K562 (cell line): ENCODE results near the gene IL20. TPM values are rescaled to one million over a fixed set of nuclear protein-coding genes. Genes with fewer than 3 reads are reported as not detected.

ENCODE experiments used
- ARID1B ChIP-seq: fragments of 450-650 bp; IDR thresholded peaks from 2 replicates; pipeline ENCODE4 v1.6.1; 2016; ENCODE audit warnings: antibody characterized with exemption, mild to moderate bottlenecking, inconsistent platforms
- CHD4 ChIP-seq: fragments of 200-600 bp; sonication (generic); IDR thresholded peaks from 3 replicates; pipeline ENCODE4 v1.6.1; 2012; ENCODE audit warnings: low read depth, mild to moderate bottlenecking, mixed read lengths, low read length, inconsistent platforms; ENCODE audit not compliant: insufficient read depth, insufficient replicate concordance, poor library complexity, severe bottlenecking
- GABPA ChIP-seq: fragments of 200-800 bp; sonication (Bioruptor generic); conservative IDR thresholded peaks from 2 replicates; pipeline ENCODE4 v1.6.1; 2016; ENCODE audit warnings: low read depth, missing genetic modification characterization, missing compliant biosample characterization
- HDAC6 ChIP-seq: IDR thresholded peaks from 2 replicates; pipeline ENCODE4 v1.6.1; 2012; ENCODE audit warnings: low read depth, mild to moderate bottlenecking, control low read depth, inconsistent platforms, low read length, moderate library complexity
- HDAC8 ChIP-seq: fragments of 450-650 bp; IDR thresholded peaks from 2 replicates; pipeline ENCODE4 v1.6.1; 2016; ENCODE audit warnings: mild to moderate bottlenecking, missing genetic modification characterization, moderate library complexity, missing compliant biosample characterization
- HMGN3 ChIP-seq: IDR thresholded peaks from 2 replicates; pipeline ENCODE4 v1.6.1; 2011; ENCODE audit warnings: borderline replicate concordance, low read depth, mild to moderate bottlenecking, mixed read lengths, low read length; ENCODE audit not compliant: insufficient read length; ENCODE audit errors: extremely low read depth
- NFIC ChIP-seq: fragments of 450-650 bp; IDR thresholded peaks from 2 replicates; pipeline ENCODE4 v1.6.1; 2017; ENCODE audit warnings: mild to moderate bottlenecking, inconsistent platforms
- NFYB ChIP-seq: IDR thresholded peaks from 2 replicates; pipeline ENCODE4 v1.6.1; 2011; ENCODE audit warnings: mild to moderate bottlenecking, moderate library complexity; ENCODE audit not compliant: insufficient read length; ENCODE audit errors: extremely low read depth
- REST ChIP-seq, 2 experiments: fragments of 450-650 bp; formaldehyde crosslinking in 1 of 2; IDR thresholded peaks; 2 replicates each; pipeline versions ENCODE4 v1.4.0 to v1.6.1; 2014 to 2020; ENCODE audit warnings: mild to moderate bottlenecking in 2 of 2, borderline replicate concordance in 1 of 2, low read depth in 1 of 2
- ZNF124 ChIP-seq: sonication (generic); formaldehyde crosslinking; IDR thresholded peaks from 2 replicates; pipeline ENCODE4 v1.8.1; 2022; ENCODE audit warnings: missing genetic modification reagents
- ZNF324 ChIP-seq: fragments of 250-450 bp; sonication (Bioruptor Pico); IDR thresholded peaks from 2 replicates; pipeline ENCODE4 v1.4.0; 2020; ENCODE audit warnings: mild to moderate bottlenecking
- ZNF431 ChIP-seq: sonication (generic); formaldehyde crosslinking; IDR thresholded peaks from 2 replicates; pipeline ENCODE4 v1.8.0; 2022; ENCODE audit warnings: mild to moderate bottlenecking, missing genetic modification reagents
- ZNF778 ChIP-seq: fragments of 450-650 bp; formaldehyde crosslinking; IDR thresholded peaks from 2 replicates; pipeline ENCODE4 v1.4.0; 2020; ENCODE audit warnings: mild to moderate bottlenecking, moderate library complexity
- polyA plus RNA-seq, 8 experiments: library from polyadenylated mRNA; depleted of rRNA in 4 of 8; stranded (reverse) in 5 of 8; unstranded in 3 of 8; fragments of >200 nt; fragmentation: Nextera tagmentation in 2 of 8; fragmentation: Illumina TruSeq in 1 of 8; extraction: Ambion mirVana in 2 of 8; extraction: Trizol in 1 of 8; gene quantifications; 2 replicates each; pipeline versions ENCODE4 v1.2.1 to v1.2.3, GENCODE V29; 2011 to 2014; ENCODE audit warnings: inconsistent platforms in 1 of 8, missing spikeins in 1 of 8
- total RNA-seq, 7 experiments: library from RNA; depleted of rRNA in 6 of 7; stranded (reverse); fragments of >200 nt in 6 of 7; fragmentation: Illumina TruSeq in 2 of 7; extraction: Trizol in 2 of 7; gene quantifications; 2 replicates each; pipeline versions ENCODE4 v1.2.1 to v1.2.3, GENCODE V29; 2011 to 2021; ENCODE audit warnings: low replicate concordance in 1 of 7
- TF ChIP-seq, protein P1 (sequence below), 3 experiments: IDR thresholded peaks in 2 of 3; conservative IDR thresholded peaks in 1 of 3; 2 replicates each; pipeline ENCODE4 v1.5.1; 2011 to 2012; ENCODE audit warnings: low read length in 3 of 3, mild to moderate bottlenecking in 3 of 3, control low read depth in 2 of 3, improper control_type of control experiment in 1 of 3, inconsistent platforms in 1 of 3, low read depth in 1 of 3, mixed read lengths in 1 of 3, moderate library complexity in 1 of 3; ENCODE audit not compliant: insufficient read depth in 2 of 3
- TF ChIP-seq, protein P2 (sequence below): fragments of 450-650 bp; formaldehyde crosslinking; IDR thresholded peaks from 2 replicates; pipeline ENCODE4 v1.4.0; 2020; ENCODE audit warnings: mild to moderate bottlenecking, moderate library complexity

Gene IL20
- total and polyA plus RNA-seq, 9 of the 15 experiments (the other 6 are each of a cell fraction or from before 2014, with no cell fraction given) = not detected

- peak; percentile 39; the same call in 1 of the 2 replicates for TF ChIP-seq REST (IDR thresholded peaks at IDR 0.05; ENCODE audit: borderline replicate concordance)
- TF ChIP-seq REST (CRISPR knock-in tag; IDR thresholded peaks at IDR 0.05; ENCODE audit: low read depth) = no peak
- no peak for TF ChIP-seq ZNF324 (CRISPR knock-in tag)
- peak; percentile 50 for TF ChIP-seq HMGN3
- peak; percentile 57 for TF ChIP-seq NFIC
- TF ChIP-seq ZNF778 (CRISPR knock-in tag) = no peak
- TF ChIP-seq GABPA (tag) = no peak
- no peak for TF ChIP-seq HDAC8
- TF ChIP-seq, protein P1, sequence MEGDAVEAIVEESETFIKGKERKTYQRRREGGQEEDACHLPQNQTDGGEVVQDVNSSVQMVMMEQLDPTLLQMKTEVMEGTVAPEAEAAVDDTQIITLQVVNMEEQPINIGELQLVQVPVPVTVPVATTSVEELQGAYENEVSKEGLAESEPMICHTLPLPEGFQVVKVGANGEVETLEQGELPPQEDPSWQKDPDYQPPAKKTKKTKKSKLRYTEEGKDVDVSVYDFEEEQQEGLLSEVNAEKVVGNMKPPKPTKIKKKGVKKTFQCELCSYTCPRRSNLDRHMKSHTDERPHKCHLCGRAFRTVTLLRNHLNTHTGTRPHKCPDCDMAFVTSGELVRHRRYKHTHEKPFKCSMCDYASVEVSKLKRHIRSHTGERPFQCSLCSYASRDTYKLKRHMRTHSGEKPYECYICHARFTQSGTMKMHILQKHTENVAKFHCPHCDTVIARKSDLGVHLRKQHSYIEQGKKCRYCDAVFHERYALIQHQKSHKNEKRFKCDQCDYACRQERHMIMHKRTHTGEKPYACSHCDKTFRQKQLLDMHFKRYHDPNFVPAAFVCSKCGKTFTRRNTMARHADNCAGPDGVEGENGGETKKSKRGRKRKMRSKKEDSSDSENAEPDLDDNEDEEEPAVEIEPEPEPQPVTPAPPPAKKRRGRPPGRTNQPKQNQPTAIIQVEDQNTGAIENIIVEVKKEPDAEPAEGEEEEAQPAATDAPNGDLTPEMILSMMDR (IDR thresholded peaks at IDR 0.05 in 2 of 3, conservative IDR thresholded peaks at IDR 0.05 in 1 of 3; ENCODE audit: insufficient read depth in 2 of 3, low read depth in 1 of 3, low read length in 3 of 3) = 0 out of 6 replicates have a peak, but pooled peaks of 1 of the 3 experiments have one; percentile 10
- TF ChIP-seq ARID1B = no peak
- no peak for TF ChIP-seq ZNF124
- TF ChIP-seq NFYB = no peak
- TF ChIP-seq, protein P2, sequence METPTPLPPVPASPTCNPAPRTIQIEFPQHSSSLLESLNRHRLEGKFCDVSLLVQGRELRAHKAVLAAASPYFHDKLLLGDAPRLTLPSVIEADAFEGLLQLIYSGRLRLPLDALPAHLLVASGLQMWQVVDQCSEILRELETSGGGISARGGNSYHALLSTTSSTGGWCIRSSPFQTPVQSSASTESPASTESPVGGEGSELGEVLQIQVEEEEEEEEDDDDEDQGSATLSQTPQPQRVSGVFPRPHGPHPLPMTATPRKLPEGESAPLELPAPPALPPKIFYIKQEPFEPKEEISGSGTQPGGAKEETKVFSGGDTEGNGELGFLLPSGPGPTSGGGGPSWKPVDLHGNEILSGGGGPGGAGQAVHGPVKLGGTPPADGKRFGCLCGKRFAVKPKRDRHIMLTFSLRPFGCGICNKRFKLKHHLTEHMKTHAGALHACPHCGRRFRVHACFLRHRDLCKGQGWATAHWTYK (CRISPR knock-in tag) = no peak
- TF ChIP-seq ZNF431 (CRISPR knock-in tag) = no peak
- TF ChIP-seq CHD4 = no peak
- TF ChIP-seq HDAC6 = peak; percentile 85; the same call in 1 of the 2 replicates
These were observed 43.9 kb downstream of the IL20 start (continued) for GRCh38 chr1:206909161-206909882.
